HG02642 (cell line): Measurements from ENCODE around the gene NBPF10.
"Not testable (repeated sequence)": the region's sequence is repeated elsewhere in the genome, so short reads cannot be mapped to it uniquely, and the experiment has no call there.

Experiments used
- ATAC-seq: cut with Tn5 transposase; IDR thresholded peaks from one replicate; pipeline ENCODE4 v1.9.1; 2021; ENCODE audit warnings: mild to moderate bottlenecking; ENCODE audit not compliant: unreplicated experiment, poor library complexity

Gene NBPF10

GRCh38 chr1:146144465-146144864 is at the start of gene NBPF10:
TSS of gene NBPF10 (minus strand) at chr1:146144804. CDS start at chr1:146144769, 35 bp downstream.
- ATAC-seq, result not testable (repeated sequence)

GRCh38 chr1:146174531-146174930 is 29.9 kb upstream of the NBPF10 start:
- ATAC-seq, result not testable (repeated sequence)

- not testable (repeated sequence) for ATAC-seq
Observed at GRCh38 chr1:146167740-146168139, 23.1 kb upstream of the NBPF10 start.

GRCh38 chr1:146167273-146167672 is 22.7 kb upstream of the NBPF10 start:
- ATAC-seq, result not testable (repeated sequence)
